ENCODE data around the gene NANOS3. TPM values are rescaled to one million over a fixed set of nuclear protein-coding genes. Genes with fewer than 3 reads are reported as not detected.

NANOS3 gene
- total RNA-seq, 1 donor from 2014 or later, result 2.9 TPM

- Histone ChIP-seq H3K9me3 (ENCODE audit: insufficient read depth, low read depth, low read length) (no peaks in the 10 kb centered on the region), H3K9ac (ENCODE audit: low read length) (no peak overlapping the region), H3K4me1 (ENCODE audit: insufficient read depth, low read length) (no peaks in the 10 kb centered on the region), H3K4me2 (ENCODE audit: low read length) (no peak overlapping the region), H3K36me3 (ENCODE audit: insufficient read depth, low read length) (no peaks in the 10 kb centered on the region), H2AFZ (ENCODE audit: low read depth, low read length) (no peak overlapping the region), H3K79me2 (ENCODE audit: insufficient read depth, low read length) (no peaks in the 10 kb centered on the region), H4K20me1 (ENCODE audit: insufficient read depth, low read length) (no peaks in the 10 kb centered on the region), H3K4me3 (ENCODE audit: insufficient read depth, low read depth, low read length) (no peak overlapping the region), H3K27me3 (ENCODE audit: insufficient read depth, low read length) (peaks cover 2% of the 10 kb centered on the region), H3K27ac (ENCODE audit: low read depth, low read length) (no peak overlapping the region)
- Mint-ChIP-seq H3K4me3 (ENCODE audit: unreplicated experiment) (no peak overlapping the region), H3K27ac (ENCODE audit: unreplicated experiment) (no peak overlapping the region), H3K4me1 (ENCODE audit: low read depth, unreplicated experiment) (no peaks in the 10 kb centered on the region), H3K36me3 (ENCODE audit: low read depth, unreplicated experiment) (peaks cover 1% of the 10 kb centered on the region), H3K9me3 (ENCODE audit: unreplicated experiment) (no peaks in the 10 kb centered on the region), H3K27me3 (ENCODE audit: low read depth, unreplicated experiment) (peaks cover 11% of the 10 kb centered on the region)
- no peak for FAIRE-seq
- TF ChIP-seq CTCF (IDR thresholded peaks at IDR 0.05; ENCODE audit: insufficient read depth, low read depth, low read length) (no peak), EZH2 (IDR thresholded peaks at IDR 0.05; ENCODE audit: insufficient read depth, low read length) (no peak)
- DNase-seq (ENCODE audit: low read depth), result no peak
These were observed 11.3 kb downstream of the NANOS3 start for GRCh38 chr19:13888281-13888680.

GRCh38 chr19:13890136-13890535 lies 13.2 kb downstream of the NANOS3 start:
- H3K4me1 Mint-ChIP-seq (ENCODE audit: low read depth, unreplicated experiment), result no peaks in the 10 kb centered on the region
- H3K27me3 Mint-ChIP-seq (ENCODE audit: low read depth, unreplicated experiment), result peaks cover 10% of the 10 kb centered on the region
- H3K36me3 ChIP-seq (ENCODE audit: insufficient read depth, low read length), result no peaks in the 10 kb centered on the region
- H3K9me3 Mint-ChIP-seq (ENCODE audit: unreplicated experiment), result no peaks in the 10 kb centered on the region
- H4K20me1 ChIP-seq (ENCODE audit: insufficient read depth, low read length), result no peaks in the 10 kb centered on the region
- no peak overlapping the region for H2AFZ ChIP-seq (ENCODE audit: low read depth, low read length)
- FAIRE-seq, result no peak
- DNase-seq (ENCODE audit: low read depth), result no peak
- H3K4me2 ChIP-seq (ENCODE audit: low read length), result no peak overlapping the region
- H3K9ac ChIP-seq (ENCODE audit: low read length), result no peak overlapping the region
- H3K27me3 ChIP-seq (ENCODE audit: insufficient read depth, low read length), result peaks cover 2% of the 10 kb centered on the region
- H3K4me1 ChIP-seq (ENCODE audit: insufficient read depth, low read length), result no peaks in the 10 kb centered on the region
- H3K4me3 Mint-ChIP-seq (ENCODE audit: unreplicated experiment), result no peak overlapping the region
- no peaks in the 10 kb centered on the region for H3K9me3 ChIP-seq (ENCODE audit: insufficient read depth, low read depth, low read length)
- H3K79me2 ChIP-seq (ENCODE audit: insufficient read depth, low read length), result no peaks in the 10 kb centered on the region
- no peak for TF ChIP-seq CTCF (IDR thresholded peaks at IDR 0.05; ENCODE audit: insufficient read depth, low read depth, low read length)
- no peak for TF ChIP-seq EZH2 (IDR thresholded peaks at IDR 0.05; ENCODE audit: insufficient read depth, low read length)
- peaks cover 1% of the 10 kb centered on the region for H3K36me3 Mint-ChIP-seq (ENCODE audit: low read depth, unreplicated experiment)
- no peak overlapping the region for H3K27ac ChIP-seq (ENCODE audit: low read depth, low read length)
- no peak overlapping the region for H3K27ac Mint-ChIP-seq (ENCODE audit: unreplicated experiment)
- no peak overlapping the region for H3K4me3 ChIP-seq (ENCODE audit: insufficient read depth, low read depth, low read length)

GRCh38 chr19:13892870-13893269 lies 15.9 kb downstream of the NANOS3 start:
- Histone ChIP-seq H3K36me3 (ENCODE audit: insufficient read depth, low read length) (no peaks in the 10 kb centered on the region), H3K9ac (ENCODE audit: low read length) (no peak overlapping the region), H3K4me3 (ENCODE audit: insufficient read depth, low read depth, low read length) (no peak overlapping the region), H3K27ac (ENCODE audit: low read depth, low read length) (no peak overlapping the region), H3K79me2 (ENCODE audit: insufficient read depth, low read length) (no peaks in the 10 kb centered on the region), H3K4me1 (ENCODE audit: insufficient read depth, low read length) (no peaks in the 10 kb centered on the region), H4K20me1 (ENCODE audit: insufficient read depth, low read length) (no peaks in the 10 kb centered on the region), H3K4me2 (ENCODE audit: low read length) (no peak overlapping the region), H3K27me3 (ENCODE audit: insufficient read depth, low read length) (no peaks in the 10 kb centered on the region), H3K9me3 (ENCODE audit: insufficient read depth, low read depth, low read length) (no peaks in the 10 kb centered on the region), H2AFZ (ENCODE audit: low read depth, low read length) (no peak overlapping the region)
- no peak for DNase-seq (ENCODE audit: low read depth)
- Mint-ChIP-seq H3K36me3 (ENCODE audit: low read depth, unreplicated experiment) (peaks cover 1% of the 10 kb centered on the region), H3K4me3 (ENCODE audit: unreplicated experiment) (no peak overlapping the region), H3K9me3 (ENCODE audit: unreplicated experiment) (no peaks in the 10 kb centered on the region), H3K27ac (ENCODE audit: unreplicated experiment) (no peak overlapping the region), H3K27me3 (ENCODE audit: low read depth, unreplicated experiment) (peaks cover 8% of the 10 kb centered on the region), H3K4me1 (ENCODE audit: low read depth, unreplicated experiment) (no peaks in the 10 kb centered on the region)
- FAIRE-seq, result no peak
- TF ChIP-seq EZH2 (IDR thresholded peaks at IDR 0.05; ENCODE audit: insufficient read depth, low read length) (no peak), CTCF (IDR thresholded peaks at IDR 0.05; ENCODE audit: insufficient read depth, low read depth, low read length) (no peak)
